ENCODE results near the gene BICC1. TPM values are rescaled to one million over a fixed set of nuclear protein-coding genes. Genes with fewer than 3 reads are reported as not detected.

The BICC1 gene
- total RNA-seq, 1 experiment from 2014 or later = 0.57 TPM

GRCh38 chr10:58647376-58648112, 134.9 kb downstream of the BICC1 start:
- no CpG with 5 or more reads among the region's 4 CpGs for WGBS (ENCODE audit: extremely low coverage, insufficient read length, low lambda C conversion rate)
- H2BK5ac ChIP-seq (ENCODE audit: insufficient read length, low read length) = no peak overlapping the region
- TF ChIP-seq, protein P1, sequence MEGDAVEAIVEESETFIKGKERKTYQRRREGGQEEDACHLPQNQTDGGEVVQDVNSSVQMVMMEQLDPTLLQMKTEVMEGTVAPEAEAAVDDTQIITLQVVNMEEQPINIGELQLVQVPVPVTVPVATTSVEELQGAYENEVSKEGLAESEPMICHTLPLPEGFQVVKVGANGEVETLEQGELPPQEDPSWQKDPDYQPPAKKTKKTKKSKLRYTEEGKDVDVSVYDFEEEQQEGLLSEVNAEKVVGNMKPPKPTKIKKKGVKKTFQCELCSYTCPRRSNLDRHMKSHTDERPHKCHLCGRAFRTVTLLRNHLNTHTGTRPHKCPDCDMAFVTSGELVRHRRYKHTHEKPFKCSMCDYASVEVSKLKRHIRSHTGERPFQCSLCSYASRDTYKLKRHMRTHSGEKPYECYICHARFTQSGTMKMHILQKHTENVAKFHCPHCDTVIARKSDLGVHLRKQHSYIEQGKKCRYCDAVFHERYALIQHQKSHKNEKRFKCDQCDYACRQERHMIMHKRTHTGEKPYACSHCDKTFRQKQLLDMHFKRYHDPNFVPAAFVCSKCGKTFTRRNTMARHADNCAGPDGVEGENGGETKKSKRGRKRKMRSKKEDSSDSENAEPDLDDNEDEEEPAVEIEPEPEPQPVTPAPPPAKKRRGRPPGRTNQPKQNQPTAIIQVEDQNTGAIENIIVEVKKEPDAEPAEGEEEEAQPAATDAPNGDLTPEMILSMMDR (conservative IDR thresholded peaks at IDR 0.05) = no peak

More at GRCh38 chr10:58647376-58648112, 134.9 kb downstream of the BICC1 start:
- DNase-seq = no peak
- Histone ChIP-seq H3K9me3 (ENCODE audit: control insufficient read depth, low read depth, low read length) (no peaks in the 10 kb centered on the region), H4K20me1 (ENCODE audit: control insufficient read depth, insufficient read depth, insufficient read length) (no peaks in the 10 kb centered on the region), H3K14ac (ENCODE audit: insufficient read depth, low read length) (no peak overlapping the region), H3K23ac (ENCODE audit: insufficient read length, low read depth, low read length) (no peak overlapping the region), H3K9ac (ENCODE audit: extremely low read depth, insufficient read length, low read length) (no peak overlapping the region), H3K4me1 (ENCODE audit: insufficient read depth, low read length) (no peaks in the 10 kb centered on the region), H2BK120ac (ENCODE audit: low read depth, low read length, poor library complexity, severe bottlenecking) (no peak overlapping the region), H3K56ac (ENCODE audit: insufficient read length, low read depth, low read length) (no peak overlapping the region), H2BK15ac (ENCODE audit: low read depth, low read length) (no peak overlapping the region), H3K4me2 (ENCODE audit: insufficient read depth, insufficient read length, low read length) (no peak overlapping the region), H4K5ac (ENCODE audit: insufficient read length, low read depth, low read length) (no peak overlapping the region), H2BK20ac (ENCODE audit: low read depth, low read length, poor library complexity, severe bottlenecking) (no peak overlapping the region), H2AFZ (ENCODE audit: low read length) (no peak overlapping the region), H3K4ac (ENCODE audit: low read depth, low read length) (no peak overlapping the region), H2BK12ac (ENCODE audit: insufficient read length, low read depth, low read length) (no peak overlapping the region), H3K23me2 (ENCODE audit: insufficient read length, low read depth, low read length, poor library complexity, severe bottlenecking) (no peaks in the 10 kb centered on the region), H3K79me1 (ENCODE audit: insufficient read depth, low read depth, low read length, poor library complexity, severe bottlenecking) (no peaks in the 10 kb centered on the region), H3K18ac (ENCODE audit: insufficient read length, low read depth, low read length) (no peak overlapping the region), H2AK5ac (ENCODE audit: insufficient read length, low read length) (no peak overlapping the region), H4K8ac (replicated peaks; ENCODE audit: insufficient read length, low read depth, low read length) (no peak overlapping the region), H3K27me3 (ENCODE audit: insufficient read depth, low read length) (no peaks in the 10 kb centered on the region), H3T11ph (ENCODE audit: low read length) (no peak overlapping the region), H3K79me2 (ENCODE audit: insufficient read depth, low read length) (no peaks in the 10 kb centered on the region), H3K27ac (ENCODE audit: insufficient read length, low read depth, low read length) (no peak overlapping the region), H4K91ac (ENCODE audit: insufficient read length, low read depth, low read length) (no peak overlapping the region)
- Mint-ChIP-seq H3K36me3 (ENCODE audit: insufficient read depth in 1 of 3, low read depth in 3 of 3) (no peaks in the 10 kb centered on the region), H3K4me1 (peaks cover 2 to 5% of the 10 kb centered on the region in 2 experiments; a peak in 2 of 4 replicates), H3K4me3 (no peak overlapping the region), H3K9me3 (no peaks in the 10 kb centered on the region), H3K27ac (no peak overlapping the region), H3K27me3 (ENCODE audit: low read depth) (no peaks in the 10 kb centered on the region)

All from H9 (cell line).